Heart right ventricle (tissue), 16 donors: ENCODE measurements around the gene ARG2. TPM values are rescaled to one million over a fixed set of nuclear protein-coding genes. Genes with fewer than 3 reads are reported as not detected.

Source experiments
- ATAC-seq, 8 donors: fragments of 200-7000 bp; cut with Tn5 transposase; one replicate each; pipeline ENCODE4 v1.9.1; 2020; ENCODE audit warnings: mild to moderate bottlenecking in 8 of 8, moderate library complexity in 8 of 8, moderate number of reproducible peaks in 1 of 8
- DNase-seq, 2 donors: peaks; one replicate each; pipeline ENCODE4 v3.0.0-alpha.2; 2020
- H3K27ac ChIP-seq, 10 donors: fragments of 200-600 bp; sonication (generic) in 2 of 10; one replicate each; pipeline versions ENCODE4 v1.5.0 to v1.8.0; 2020 to 2022; ENCODE audit warnings: mild to moderate bottlenecking in 3 of 10
- H3K27me3 ChIP-seq, 7 donors: fragments of 200-600 bp; one replicate each; pipeline ENCODE4 v1.8.0; 2021 to 2022; ENCODE audit warnings: mild to moderate bottlenecking in 2 of 7
- H3K36me3 ChIP-seq, 9 donors: fragments of 200-600 bp; sonication (generic) in 1 of 9; one replicate each; pipeline versions ENCODE4 v1.5.0 to v1.8.0; 2020 to 2022; ENCODE audit warnings: mild to moderate bottlenecking in 2 of 9
- H3K4me1 ChIP-seq, 9 donors: fragments of 200-600 bp; sonication (generic) in 1 of 9; one replicate each; pipeline versions ENCODE4 v1.5.0 to v1.8.0; 2020 to 2022; ENCODE audit warnings: mild to moderate bottlenecking in 4 of 9
- H3K4me3 ChIP-seq, 10 donors: fragments of 200-600 bp; sonication (generic) in 2 of 10; one replicate each; pipeline versions ENCODE4 v1.5.0 to v1.8.0; 2020 to 2022; ENCODE audit warnings: mild to moderate bottlenecking in 7 of 10, moderate library complexity in 2 of 10
- H3K9me3 ChIP-seq, 11 donors: fragments of 200-600 bp in 10 of 11; sonication (generic) in 2 of 11; one replicate each; pipeline versions ENCODE4 v1.5.0 to v1.8.0; 2013 to 2022; ENCODE audit warnings: mild to moderate bottlenecking in 2 of 11, control low read depth in 1 of 11, moderate library complexity in 1 of 11
- WGBS, 2 donors: extraction: QIAGEN DNeasy Blood & Tissue Kit; methylation state at CpG; one replicate each; pipeline ENCODE4 v1.1.7; 2013; ENCODE audit warnings: inconsistent platforms in 1 of 2; 5-methylcytosine and 5-hydroxymethylcytosine counted together
- intact Hi-C, 10 donors: fragments of 100-400 bp; cut with DNase I; formaldehyde crosslinking; loops; one replicate each; pipeline versions ENCODE4 v1.11.1 to v1.14.2; 2022
- polyA plus RNA-seq, 2 donors: library from polyadenylated mRNA; stranded (reverse); fragments of 200-250 nt; gene quantifications; one replicate each; pipeline ENCODE4 v1.2.3, GENCODE V29; 2013
- total RNA-seq, 10 donors: library from RNA; stranded (reverse); fragmentation: NEBNext Ultra II Directional in 3 of 10; extraction: Animal tissue kit (Norgen Biotek cat#: 25700) in 3 of 10; gene quantifications; one replicate each; pipeline versions ENCODE4 v1.2.1 to v1.2.4, GENCODE V29; 2021 to 2023
- TF ChIP-seq, protein P1 (sequence below), 9 donors: fragments of 200-600 bp; sonication (generic) in 2 of 9; IDR thresholded peaks; one replicate each; pipeline versions ENCODE4 v1.5.0 to v1.8.0; 2021 to 2022; ENCODE audit warnings: antibody characterized with exemption in 9 of 9, mild to moderate bottlenecking in 5 of 9, moderate library complexity in 1 of 9
- donor health status: Arrhythmogenic right ventricular cardiomyopathy.
- donor health status: ischemic (EF 13 %, LVEDD 7.1; RV severe dilation, severe dysfunction).
- donor health status: healthy with polysubstance abuse.
- donor health status: DM: no; HTN: yes; CAD: no.
- donor health status: DM: no; HTN: no; CAD: no.
- donor health status: ischemic (EF 25% LVEDD 6.9; RV normal size, moderate dysfunction).
- donor health status: ischemic (EF 25% LVEDD 5.7; RV mildly dilated, moderate dysfunction).
- donor health status: healthy.
- donor health status: DM: yes; HTN: yes; CAD: no.
- donor health status: Ischemic cardiomyopathy.
- donor health status: ischemic (EF 35%, LVEDD 5.7; RV mildly dilated, moderate dysfunction).
- donor health status: nonischemic (EF 11% LVEDD 7.7; RV severe dilation, severe dysfunction).
- donor health status: DM: yes; HTN: yes; CAD: no.
- donor health status: PGD.
- donor health status: ischemic (EF 29% LVEDD 5.4; RV normal size, mild dysfunction).
- donor health status: nonischemic (EF 23%, LVEDD 6.1; RV moderate dilation, normal function).

ARG2 gene
- total and polyA plus RNA-seq, 12 donors = 0.22 to 42.4 (median 1.5) TPM

DNA sequence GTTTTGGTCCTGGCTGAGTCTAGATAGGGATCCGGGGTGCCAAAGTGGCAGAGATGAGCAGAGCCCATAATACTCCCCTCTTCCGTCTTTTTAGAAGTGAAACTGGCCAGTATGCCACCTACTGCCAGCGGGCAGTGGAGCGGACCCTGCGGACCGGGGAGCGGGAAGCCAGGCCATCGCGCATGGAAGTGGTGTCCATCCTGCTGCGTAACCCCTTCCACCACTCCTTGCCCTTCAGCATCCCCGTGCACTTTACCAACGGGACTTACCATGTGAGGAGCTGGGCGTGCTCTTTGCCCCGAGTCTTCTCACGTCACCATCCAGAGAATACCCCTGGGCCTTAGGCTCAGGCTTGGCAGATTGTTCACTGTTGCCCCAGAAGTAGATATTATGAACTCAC lies 40.7 kb upstream of the ARG2 start:
- Histone ChIP-seq H3K27me3 (no peaks in the 10 kb centered on the region), H3K4me1 (no peaks in the 10 kb centered on the region), H3K9me3 (no peaks in the 10 kb centered on the region), H3K27ac (no peak overlapping the region), H3K36me3 (peaks cover 0 to 9% (median 0%) of the 10 kb centered on the region in 9 donors), H3K4me3 (no peak overlapping the region)
- intact Hi-C loops = loop anchor here in 1 of 10 donors (10.0 kb wide), 1 partner anchor 54 kb away; no protein-coding TSS in a partner anchor
- no peak for DNase-seq
- no peak for ATAC-seq
- 81 to 82% methylated on average over 15 of the region's 15 CpGs for WGBS, 2 donors
- TF ChIP-seq, protein P1, sequence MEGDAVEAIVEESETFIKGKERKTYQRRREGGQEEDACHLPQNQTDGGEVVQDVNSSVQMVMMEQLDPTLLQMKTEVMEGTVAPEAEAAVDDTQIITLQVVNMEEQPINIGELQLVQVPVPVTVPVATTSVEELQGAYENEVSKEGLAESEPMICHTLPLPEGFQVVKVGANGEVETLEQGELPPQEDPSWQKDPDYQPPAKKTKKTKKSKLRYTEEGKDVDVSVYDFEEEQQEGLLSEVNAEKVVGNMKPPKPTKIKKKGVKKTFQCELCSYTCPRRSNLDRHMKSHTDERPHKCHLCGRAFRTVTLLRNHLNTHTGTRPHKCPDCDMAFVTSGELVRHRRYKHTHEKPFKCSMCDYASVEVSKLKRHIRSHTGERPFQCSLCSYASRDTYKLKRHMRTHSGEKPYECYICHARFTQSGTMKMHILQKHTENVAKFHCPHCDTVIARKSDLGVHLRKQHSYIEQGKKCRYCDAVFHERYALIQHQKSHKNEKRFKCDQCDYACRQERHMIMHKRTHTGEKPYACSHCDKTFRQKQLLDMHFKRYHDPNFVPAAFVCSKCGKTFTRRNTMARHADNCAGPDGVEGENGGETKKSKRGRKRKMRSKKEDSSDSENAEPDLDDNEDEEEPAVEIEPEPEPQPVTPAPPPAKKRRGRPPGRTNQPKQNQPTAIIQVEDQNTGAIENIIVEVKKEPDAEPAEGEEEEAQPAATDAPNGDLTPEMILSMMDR (IDR thresholded peaks at IDR 0.05) = no peak

DNA sequence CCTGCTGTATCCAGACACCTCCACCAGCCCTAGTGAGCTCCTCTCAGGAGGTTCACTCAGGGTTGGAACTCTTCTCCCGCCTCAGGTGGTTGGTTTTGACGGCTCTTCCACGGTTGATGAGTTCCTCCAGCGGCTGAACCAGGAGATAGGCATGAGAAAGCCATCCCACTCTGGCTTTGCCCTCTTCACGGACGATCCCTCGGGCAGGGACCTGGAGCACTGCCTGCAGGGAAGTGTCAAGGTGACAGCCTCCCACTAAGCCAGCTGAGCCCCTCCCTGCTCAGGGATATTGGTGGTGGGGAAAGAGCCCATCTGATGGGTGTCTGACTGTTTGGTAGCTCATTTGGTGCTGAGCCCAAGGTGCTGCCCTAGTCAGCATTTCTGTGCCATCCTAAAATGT lies 40.1 kb upstream of the ARG2 start:
- DNase-seq (no peak), ATAC-seq (no peak)
- H3K4me1 ChIP-seq = no peaks in the 10 kb centered on the region
- H3K27me3 ChIP-seq = no peaks in the 10 kb centered on the region
- no peaks in the 10 kb centered on the region for H3K9me3 ChIP-seq
- no peak overlapping the region for H3K27ac ChIP-seq
- H3K4me3 ChIP-seq = no peak overlapping the region
- intact Hi-C loops = loop anchor here in 6 of 10 donors (5.0 to 10.0 kb wide), 4 partner anchors 55 to 125 kb away; partner anchors contain the start of genes RDH12 (in 5 of the 6) and RDH11 (in 1 of the 6)
- 89 to 92% methylated on average over 7 of the region's 7 CpGs for WGBS, 2 donors
- H3K36me3 ChIP-seq = peaks cover 0 to 9% (median 0%) of the 10 kb centered on the region in 9 donors
- TF ChIP-seq, protein P1 (IDR thresholded peaks at IDR 0.05) = no peak

DNA sequence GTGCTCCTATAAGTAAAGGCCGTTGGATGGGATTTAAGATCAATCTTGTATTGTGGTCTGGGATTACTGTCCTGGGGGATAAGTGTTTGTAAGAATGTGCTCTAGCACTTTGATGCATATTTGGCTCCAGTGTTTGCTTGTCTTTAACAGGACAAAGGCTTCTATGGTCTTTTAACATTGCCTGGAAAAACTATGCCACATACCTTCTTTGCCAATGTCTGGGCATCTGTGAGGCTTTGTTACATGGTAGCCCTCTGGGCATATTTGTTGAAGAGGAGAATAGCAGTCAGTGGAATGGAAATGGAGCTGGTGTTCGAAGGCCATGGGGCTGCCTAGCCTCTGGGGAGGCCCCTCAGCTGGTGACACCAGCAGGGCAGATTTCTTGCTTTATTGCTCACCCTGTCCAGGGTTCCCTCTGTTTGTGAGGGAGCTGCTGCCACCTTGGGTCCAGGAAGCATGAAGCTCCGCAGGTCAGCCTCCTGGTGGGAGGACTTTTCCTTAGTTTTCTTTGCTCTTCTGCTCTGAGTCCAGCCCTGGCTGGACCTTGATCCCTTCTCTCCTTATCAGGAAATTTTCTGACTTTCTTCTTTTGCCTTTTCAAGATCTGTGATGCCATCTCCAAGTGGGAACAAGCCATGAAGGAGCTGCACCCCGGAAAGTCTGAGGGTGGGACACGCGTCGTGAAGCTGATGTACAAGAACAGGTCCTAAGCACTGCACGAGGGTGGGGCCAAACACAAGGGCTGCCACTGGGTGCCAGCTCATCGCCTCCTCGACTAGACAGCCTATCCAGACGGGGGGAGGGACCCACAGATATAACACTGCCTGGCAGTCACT lies 39.2 kb upstream of the ARG2 start:
- H3K27ac ChIP-seq = no peak overlapping the region
- no peak for ATAC-seq
- WGBS, 2 donors = 84% methylated on average over 11 of the region's 11 CpGs
- H3K9me3 ChIP-seq = no peaks in the 10 kb centered on the region
- DNase-seq = no peak
- intact Hi-C loops = loop anchor here in 6 of 10 donors (5.0 to 10.0 kb wide), 3 partner anchors 117 to 124 kb away; partner anchors contain the start of genes RDH12 (in 5 of the 6) and RDH11 (in 1 of the 6)
- peaks cover 0 to 12% (median 0%) of the 10 kb centered on the region in 9 donors for H3K36me3 ChIP-seq
- no peaks in the 10 kb centered on the region for H3K4me1 ChIP-seq
- TF ChIP-seq, protein P1 (IDR thresholded peaks at IDR 0.05) = no peak
- no peaks in the 10 kb centered on the region for H3K27me3 ChIP-seq
- H3K4me3 ChIP-seq = no peak overlapping the region

DNA sequence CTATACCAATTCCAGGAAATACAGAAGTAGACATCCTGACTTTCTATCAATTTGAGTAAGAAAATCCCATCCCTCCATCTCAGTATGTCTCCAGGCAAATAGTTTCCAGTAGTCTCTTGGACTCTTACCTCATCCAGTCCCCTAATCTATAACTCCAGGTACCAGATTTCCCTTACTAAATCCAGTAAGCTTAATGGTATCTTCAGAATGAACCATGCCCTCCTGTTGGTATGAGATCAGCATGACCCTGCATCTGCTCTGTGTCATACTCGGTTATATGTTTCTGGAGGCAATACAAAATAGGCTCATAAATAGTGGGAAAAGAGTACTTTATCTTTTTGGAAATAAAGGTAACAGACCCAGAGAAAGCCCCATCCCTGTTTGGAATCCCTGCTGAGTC lies 38.1 kb upstream of the ARG2 start:
- no peaks in the 10 kb centered on the region for H3K27me3 ChIP-seq
- H3K27ac ChIP-seq = no peak overlapping the region
- TF ChIP-seq, protein P1 (IDR thresholded peaks at IDR 0.05) = no peak
- ATAC-seq (no peak), DNase-seq (no peak)
- 81 to 92% methylated on average over 1 of the region's 1 CpG for WGBS, 2 donors
- no peaks in the 10 kb centered on the region for H3K9me3 ChIP-seq
- no peaks in the 10 kb centered on the region for H3K4me1 ChIP-seq
- peaks cover 0 to 23% (median 0%) of the 10 kb centered on the region in 9 donors for H3K36me3 ChIP-seq
- no peak overlapping the region for H3K4me3 ChIP-seq
- intact Hi-C loops = loop anchor here in 6 of 10 donors (5.0 to 10.0 kb wide), 3 partner anchors 116 to 123 kb away; partner anchors contain the start of genes RDH12 (in 5 of the 6) and RDH11 (in 1 of the 6)
